Natural killer cell treated with Interleukin-12 subunit alpha and Interleukin-12 subunit beta and Interleukin-15 and Interleukin-18, amount 100 ng/mL, for 72 hours (primary cell): ENCODE results near the gene PPBP. TPM values are rescaled to one million over a fixed set of nuclear protein-coding genes. Genes with fewer than 3 reads are reported as not detected.

ENCODE experiments used
- ATAC-seq, 2 donors: fragments of 150-1000 bp; cut with Tn5 transposase in 1 of 2; sonication (Bioruptor Pico), chemical (Tn5 transposase) in 1 of 2; 2 replicates each; pipeline ENCODE4 v1.10.0; 2021
- DNase-seq: peaks from one replicate; pipeline ENCODE4 v3.0.0; 2022; ENCODE audit warnings: low spot score
- H3K27ac Mint-ChIP-seq, 2 donors: 1 replicate in 1 of 2; 2 replicates in 1 of 2; pipeline ENCODE4 v1.8.0; 2022; ENCODE audit warnings: mixed read lengths in 2 of 2, mild to moderate bottlenecking in 1 of 2, moderate library complexity in 1 of 2
- H3K27me3 Mint-ChIP-seq, 2 donors: 1 replicate in 1 of 2; 2 replicates in 1 of 2; pipeline ENCODE4 v1.8.0; 2022; ENCODE audit warnings: mixed read lengths in 2 of 2
- H3K36me3 Mint-ChIP-seq: one replicate; pipeline ENCODE4 v1.8.0; 2022; ENCODE audit warnings: mixed read lengths
- H3K4me1 Mint-ChIP-seq, 2 donors: 1 replicate in 1 of 2; 2 replicates in 1 of 2; pipeline ENCODE4 v1.8.0; 2022; ENCODE audit warnings: low read depth in 2 of 2, mixed read lengths in 2 of 2, mild to moderate bottlenecking in 1 of 2
- H3K4me3 Mint-ChIP-seq: one replicate; pipeline ENCODE4 v1.8.0; 2022; ENCODE audit warnings: mixed read lengths
- H3K9me3 Mint-ChIP-seq: 2 replicates; pipeline ENCODE4 v1.8.0; 2022; ENCODE audit warnings: mixed read lengths
- total RNA-seq, 2 donors: library from RNA; stranded (reverse); gene quantifications; one replicate each; pipeline ENCODE4 v1.2.3, GENCODE V29; 2022

The PPBP gene
- total RNA-seq = not detected

- H3K9me3 Mint-ChIP-seq = no peaks in the 10 kb centered on the region
- H3K4me1 Mint-ChIP-seq = no peaks in the 10 kb centered on the region
- H3K27me3 Mint-ChIP-seq = peaks cover 0 to 2% of the 10 kb centered on the region in 2 donors
- no peak for DNase-seq
- ATAC-seq = no peak
- H3K27ac Mint-ChIP-seq = no peak within 1 kb of the TSS
- no peaks in the 10 kb centered on the region for H3K36me3 Mint-ChIP-seq
- H3K4me3 Mint-ChIP-seq = no peak within 1 kb of the TSS
Observed at GRCh38 chr4:73988061-73988460, at the start of gene PPBP. PPBP (minus strand) TSS chr4:73988190; CDS start chr4:73988103, 87 bp downstream.

GRCh38 chr4:74037076-74037955 is 49.3 kb upstream of the PPBP start:
- peaks cover 29 to 40% of the 10 kb centered on the region in 2 donors for H3K27me3 Mint-ChIP-seq
- H3K9me3 Mint-ChIP-seq = peaks cover 5% of the 10 kb centered on the region
- H3K36me3 Mint-ChIP-seq = no peaks in the 10 kb centered on the region
- ATAC-seq (no peak), DNase-seq (no peak)
- H3K4me1 Mint-ChIP-seq = peaks cover 0 to 10% of the 10 kb centered on the region in 2 donors
- H3K4me3 Mint-ChIP-seq = peak overlapping the region; percentile 64
- no peak overlapping the region for H3K27ac Mint-ChIP-seq

- no peak for ATAC-seq
Observed at GRCh38 chr4:74033739-74034138, 45.7 kb upstream of the PPBP start.

GRCh38 chr4:74032064-74032463 is 44.1 kb upstream of the PPBP start:
- ATAC-seq = no peak
- Mint-ChIP-seq H3K27ac (no peak overlapping the region), H3K36me3 (no peaks in the 10 kb centered on the region), H3K4me1 (no peaks in the 10 kb centered on the region), H3K9me3 (peaks cover 10% of the 10 kb centered on the region), H3K27me3 (peaks cover 5 to 6% of the 10 kb centered on the region in 2 donors), H3K4me3 (no peak overlapping the region)
- DNase-seq = no peak

More at GRCh38 chr4:74033739-74034138, 45.7 kb upstream of the PPBP start:
- no peak overlapping the region for H3K4me3 Mint-ChIP-seq
- no peak overlapping the region for H3K27ac Mint-ChIP-seq
- peaks cover 0 to 3% of the 10 kb centered on the region in 2 donors for H3K4me1 Mint-ChIP-seq
- peaks cover 7% of the 10 kb centered on the region for H3K9me3 Mint-ChIP-seq
- no peaks in the 10 kb centered on the region for H3K36me3 Mint-ChIP-seq
- no peak for DNase-seq
- peaks cover 10 to 17% of the 10 kb centered on the region in 2 donors for H3K27me3 Mint-ChIP-seq

GRCh38 chr4:74031576-74031975 is 43.6 kb upstream of the PPBP start:
- Mint-ChIP-seq H3K36me3 (no peaks in the 10 kb centered on the region), H3K27ac (no peak overlapping the region), H3K4me3 (no peak overlapping the region), H3K9me3 (peaks cover 10% of the 10 kb centered on the region), H3K4me1 (no peaks in the 10 kb centered on the region), H3K27me3 (peaks cover 5 to 6% of the 10 kb centered on the region in 2 donors)
- DNase-seq (no peak), ATAC-seq (no peak)

GRCh38 chr4:74030285-74030684 is 42.3 kb upstream of the PPBP start:
- Mint-ChIP-seq H3K9me3 (peaks cover 10% of the 10 kb centered on the region), H3K36me3 (no peaks in the 10 kb centered on the region), H3K4me3 (no peak overlapping the region), H3K27ac (no peak overlapping the region), H3K4me1 (no peaks in the 10 kb centered on the region), H3K27me3 (peaks cover 5 to 6% of the 10 kb centered on the region in 2 donors)
- DNase-seq = no peak
- no peak for ATAC-seq

GRCh38 chr4:74028504-74028903 is 40.5 kb upstream of the PPBP start:
- no peak overlapping the region for H3K27ac Mint-ChIP-seq
- ATAC-seq (no peak), DNase-seq (no peak)
- no peak overlapping the region for H3K4me3 Mint-ChIP-seq
- H3K9me3 Mint-ChIP-seq = peaks cover 10% of the 10 kb centered on the region
- H3K27me3 Mint-ChIP-seq = peaks cover 5 to 6% of the 10 kb centered on the region in 2 donors
- no peaks in the 10 kb centered on the region for H3K4me1 Mint-ChIP-seq
- H3K36me3 Mint-ChIP-seq = no peaks in the 10 kb centered on the region

- no peak overlapping the region for H3K4me3 Mint-ChIP-seq
- DNase-seq = no peak
- peaks cover 5% of the 10 kb centered on the region for H3K9me3 Mint-ChIP-seq
Observed at GRCh38 chr4:74023709-74024108, 35.7 kb upstream of the PPBP start.

GRCh38 chr4:74021601-74022000 is 33.6 kb upstream of the PPBP start:
- H3K4me1 Mint-ChIP-seq = peaks cover 0 to 7% of the 10 kb centered on the region in 2 donors

More at GRCh38 chr4:74023709-74024108, 35.7 kb upstream of the PPBP start:
- no peak for ATAC-seq
- Mint-ChIP-seq H3K36me3 (no peaks in the 10 kb centered on the region), H3K27me3 (no peaks in the 10 kb centered on the region), H3K27ac (no peak overlapping the region), H3K4me1 (peaks cover 0 to 2% of the 10 kb centered on the region in 2 donors)

GRCh38 chr4:74018771-74019170 is 30.8 kb upstream of the PPBP start:
- Mint-ChIP-seq H3K9me3 (peaks cover 7% of the 10 kb centered on the region), H3K27me3 (no peaks in the 10 kb centered on the region), H3K27ac (no peak overlapping the region), H3K36me3 (no peaks in the 10 kb centered on the region), H3K4me1 (peaks cover 0 to 10% of the 10 kb centered on the region in 2 donors), H3K4me3 (no peak overlapping the region)
- DNase-seq = no peak
- peak in 1 of 2 donors; percentile 40 for ATAC-seq

More at GRCh38 chr4:74021601-74022000, 33.6 kb upstream of the PPBP start:
- Mint-ChIP-seq H3K27me3 (no peaks in the 10 kb centered on the region), H3K9me3 (peaks cover 4% of the 10 kb centered on the region), H3K27ac (no peak overlapping the region), H3K4me3 (no peak overlapping the region), H3K36me3 (no peaks in the 10 kb centered on the region)
- no peak for ATAC-seq
- no peak for DNase-seq

- Mint-ChIP-seq H3K4me1 (peaks cover 0 to 10% of the 10 kb centered on the region in 2 donors), H3K27me3 (no peaks in the 10 kb centered on the region), H3K36me3 (no peaks in the 10 kb centered on the region), H3K9me3 (peaks cover 7% of the 10 kb centered on the region), H3K27ac (no peak overlapping the region), H3K4me3 (no peak overlapping the region)
- ATAC-seq = no peak
- DNase-seq = no peak
Observed at GRCh38 chr4:74018116-74018515, 30.1 kb upstream of the PPBP start.

- H3K27ac Mint-ChIP-seq = peak overlapping the region in 1 of 2 donors; percentile 23
Observed at GRCh38 chr4:74016068-74016467, 28.1 kb upstream of the PPBP start.

GRCh38 chr4:74015126-74015780 is 27.3 kb upstream of the PPBP start:
- Mint-ChIP-seq H3K27ac (no peak overlapping the region), H3K36me3 (peaks cover 4% of the 10 kb centered on the region), H3K4me3 (no peak overlapping the region), H3K9me3 (peaks cover 7% of the 10 kb centered on the region), H3K4me1 (peaks cover 0 to 10% of the 10 kb centered on the region in 2 donors), H3K27me3 (no peaks in the 10 kb centered on the region)
- ATAC-seq (no peak), DNase-seq (no peak)

More at GRCh38 chr4:74016068-74016467, 28.1 kb upstream of the PPBP start:
- Mint-ChIP-seq H3K36me3 (no peaks in the 10 kb centered on the region), H3K4me3 (no peak overlapping the region), H3K9me3 (peaks cover 7% of the 10 kb centered on the region), H3K27me3 (no peaks in the 10 kb centered on the region), H3K4me1 (peaks cover 0 to 10% of the 10 kb centered on the region in 2 donors)
- ATAC-seq (no peak), DNase-seq (no peak)

- Mint-ChIP-seq H3K27ac (no peak overlapping the region), H3K27me3 (no peaks in the 10 kb centered on the region), H3K36me3 (peaks cover 4% of the 10 kb centered on the region), H3K9me3 (peaks cover 7% of the 10 kb centered on the region), H3K4me1 (peaks cover 0 to 10% of the 10 kb centered on the region in 2 donors), H3K4me3 (no peak overlapping the region)
- DNase-seq (no peak), ATAC-seq (no peak)
Observed at GRCh38 chr4:74014332-74014731, 26.3 kb upstream of the PPBP start.
